A549 (cell line): ENCODE measurements around the gene GARNL3.

Source experiments
- CEBPB ChIP-seq, 2 experiments: fragments of >200 bp in 1 of 2; sonication (Bioruptor Twin) in 1 of 2; formaldehyde crosslinking in 1 of 2; IDR thresholded peaks; 2 replicates each; pipeline ENCODE4 v1.6.1; 2012 to 2016
- NFE2L2 ChIP-seq: fragments of 150-350 bp; conservative IDR thresholded peaks from 2 replicates; pipeline ENCODE4 v1.6.1; 2014; ENCODE audit warnings: low read length
- POLR2AphosphoS2 ChIP-seq: conservative IDR thresholded peaks from 2 replicates; pipeline ENCODE4 v1.6.1; 2012; ENCODE audit warnings: low read length, improper control_type of control experiment, inconsistent platforms
- RAD21 ChIP-seq, 2 experiments: fragments of >200 bp in 1 of 2; sonication (Bioruptor Twin) in 1 of 2; formaldehyde crosslinking in 1 of 2; IDR thresholded peaks in 1 of 2; conservative IDR thresholded peaks in 1 of 2; 2 replicates in 1 of 2; 3 replicates in 1 of 2; pipeline ENCODE4 v1.6.1; 2012 to 2018; ENCODE audit warnings: inconsistent platforms in 1 of 2
- SREBF2 ChIP-seq: fragments of 450-650 bp; IDR thresholded peaks from 2 replicates; pipeline ENCODE4 v1.6.1; 2014; ENCODE audit warnings: mild to moderate bottlenecking, moderate library complexity
- TF ChIP-seq, protein P1 (sequence below): fragments of >200 bp; sonication (Bioruptor Twin); formaldehyde crosslinking; IDR thresholded peaks from 3 replicates; pipeline ENCODE4 v1.5.1; 2016
- TF ChIP-seq, protein P2 (sequence below): IDR thresholded peaks from 2 replicates; pipeline ENCODE4 v1.6.1; 2012

DNA sequence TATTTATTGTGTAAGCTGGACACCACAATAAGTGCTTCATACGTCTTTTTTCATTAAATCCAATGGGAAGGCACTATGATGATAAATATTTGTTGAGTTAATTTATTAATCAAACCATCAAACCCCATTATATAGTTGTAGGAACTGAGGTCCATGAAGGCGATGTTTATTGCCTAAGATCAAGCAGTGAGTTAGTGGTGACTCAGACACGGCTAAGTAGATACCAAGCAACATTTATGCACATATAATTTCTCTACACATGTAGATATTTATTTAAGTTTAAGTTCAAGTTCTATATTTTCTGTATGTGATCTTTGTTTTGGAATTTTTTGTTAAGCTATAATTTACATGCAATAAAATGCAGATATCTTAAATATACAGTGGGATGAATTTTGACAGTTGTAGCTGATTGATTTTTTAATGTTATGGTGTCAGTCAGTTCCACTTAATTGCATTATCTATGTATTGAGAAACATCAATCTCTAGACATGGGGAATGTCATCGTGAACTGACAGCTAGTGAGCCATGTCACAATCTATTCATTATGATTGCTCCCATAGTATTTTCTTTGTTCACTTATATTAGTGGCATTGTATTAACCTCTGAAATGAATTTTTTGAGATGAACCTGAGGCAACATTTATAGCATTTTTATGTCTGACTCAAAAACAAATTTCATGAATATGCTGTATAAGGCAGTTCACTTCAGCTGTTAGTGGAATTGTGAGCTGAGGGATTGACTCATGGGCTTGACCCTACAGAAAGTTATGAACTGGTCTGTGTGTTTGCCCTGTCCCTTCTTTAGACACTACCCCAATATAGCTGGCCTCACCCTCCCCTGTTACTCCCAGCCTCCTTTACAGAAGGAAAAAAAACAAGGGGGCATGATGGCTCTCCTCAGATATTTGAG is 11.9 kb upstream of the GARNL3 start:
- TF ChIP-seq, protein P1, sequence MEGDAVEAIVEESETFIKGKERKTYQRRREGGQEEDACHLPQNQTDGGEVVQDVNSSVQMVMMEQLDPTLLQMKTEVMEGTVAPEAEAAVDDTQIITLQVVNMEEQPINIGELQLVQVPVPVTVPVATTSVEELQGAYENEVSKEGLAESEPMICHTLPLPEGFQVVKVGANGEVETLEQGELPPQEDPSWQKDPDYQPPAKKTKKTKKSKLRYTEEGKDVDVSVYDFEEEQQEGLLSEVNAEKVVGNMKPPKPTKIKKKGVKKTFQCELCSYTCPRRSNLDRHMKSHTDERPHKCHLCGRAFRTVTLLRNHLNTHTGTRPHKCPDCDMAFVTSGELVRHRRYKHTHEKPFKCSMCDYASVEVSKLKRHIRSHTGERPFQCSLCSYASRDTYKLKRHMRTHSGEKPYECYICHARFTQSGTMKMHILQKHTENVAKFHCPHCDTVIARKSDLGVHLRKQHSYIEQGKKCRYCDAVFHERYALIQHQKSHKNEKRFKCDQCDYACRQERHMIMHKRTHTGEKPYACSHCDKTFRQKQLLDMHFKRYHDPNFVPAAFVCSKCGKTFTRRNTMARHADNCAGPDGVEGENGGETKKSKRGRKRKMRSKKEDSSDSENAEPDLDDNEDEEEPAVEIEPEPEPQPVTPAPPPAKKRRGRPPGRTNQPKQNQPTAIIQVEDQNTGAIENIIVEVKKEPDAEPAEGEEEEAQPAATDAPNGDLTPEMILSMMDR, result no peak
- no peak for TF ChIP-seq SREBF2
- TF ChIP-seq, protein P2, sequence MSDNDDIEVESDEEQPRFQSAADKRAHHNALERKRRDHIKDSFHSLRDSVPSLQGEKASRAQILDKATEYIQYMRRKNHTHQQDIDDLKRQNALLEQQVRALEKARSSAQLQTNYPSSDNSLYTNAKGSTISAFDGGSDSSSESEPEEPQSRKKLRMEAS, result no peak
- no peak for TF ChIP-seq POLR2AphosphoS2
- TF ChIP-seq CEBPB (IDR thresholded peaks at IDR 0.05), result no peak
- TF ChIP-seq RAD21 (conservative IDR thresholded peaks at IDR 0.05 in 1 of 2, IDR thresholded peaks at IDR 0.05 in 1 of 2), result no peak
- no peak for TF ChIP-seq NFE2L2
